Measurements from ENCODE around the gene PTPRG. TPM values are rescaled to one million over a fixed set of nuclear protein-coding genes. Genes with fewer than 3 reads are reported as not detected.

Gene PTPRG
- total RNA-seq, 1 experiment from 2014 or later: 69.3 TPM

DNA sequence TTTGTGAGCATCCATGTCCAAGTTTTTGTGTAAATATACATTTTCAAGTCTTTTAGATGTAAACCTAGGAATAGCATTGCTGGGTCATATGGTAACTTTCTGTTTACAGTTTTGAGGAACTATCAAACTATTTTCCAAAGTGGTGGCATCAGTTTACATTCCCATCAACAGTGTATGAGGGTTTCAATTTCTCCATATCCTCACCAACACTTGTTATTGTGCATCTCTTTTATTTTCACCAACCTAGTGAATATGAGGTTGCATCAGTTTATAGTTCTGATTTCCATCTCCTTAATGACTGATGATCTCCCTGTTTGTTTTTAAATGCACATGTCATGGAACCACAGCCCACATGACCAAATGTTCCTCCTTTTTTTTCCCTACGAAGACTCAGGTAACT lies 610.8 kb downstream of the PTPRG start:
- TF ChIP-seq CTCF (conservative IDR thresholded peaks at IDR 0.05): no peak
- Histone ChIP-seq H2AFZ (ENCODE audit: low read length) (no peak overlapping the region), H3T11ph (ENCODE audit: low read length) (no peak overlapping the region), H3K23me2 (ENCODE audit: insufficient read length, low read depth, low read length, poor library complexity, severe bottlenecking) (no peaks in the 10 kb centered on the region), H3K4me2 (ENCODE audit: insufficient read depth, insufficient read length, low read length) (no peak overlapping the region), H3K27ac (ENCODE audit: insufficient read length, low read depth, low read length) (no peak overlapping the region), H2BK12ac (ENCODE audit: insufficient read length, low read depth, low read length) (no peak overlapping the region), H2AK5ac (ENCODE audit: insufficient read length, low read length) (no peak overlapping the region), H4K8ac (replicated peaks; ENCODE audit: insufficient read length, low read depth, low read length) (no peak overlapping the region), H4K20me1 (ENCODE audit: control insufficient read depth, insufficient read depth, insufficient read length) (no peaks in the 10 kb centered on the region), H3K27me3 (ENCODE audit: insufficient read depth, low read length) (no peaks in the 10 kb centered on the region), H3K4me1 (ENCODE audit: insufficient read depth, low read length) (no peaks in the 10 kb centered on the region), H3K4ac (ENCODE audit: low read depth, low read length) (no peak overlapping the region), H4K5ac (ENCODE audit: insufficient read length, low read depth, low read length) (no peak overlapping the region), H2BK20ac (ENCODE audit: low read depth, low read length, poor library complexity, severe bottlenecking) (no peak overlapping the region), H3K18ac (ENCODE audit: insufficient read length, low read depth, low read length) (no peak overlapping the region), H3K79me2 (ENCODE audit: insufficient read depth, low read length) (no peaks in the 10 kb centered on the region), H3K14ac (ENCODE audit: insufficient read depth, low read length) (no peak overlapping the region), H4K91ac (ENCODE audit: insufficient read length, low read depth, low read length) (no peak overlapping the region), H2BK5ac (ENCODE audit: insufficient read length, low read length) (no peak overlapping the region), H3K9me3 (ENCODE audit: control insufficient read depth, low read depth, low read length) (no peaks in the 10 kb centered on the region), H3K56ac (ENCODE audit: insufficient read length, low read depth, low read length) (no peak overlapping the region), H3K79me1 (ENCODE audit: insufficient read depth, low read depth, low read length, poor library complexity, severe bottlenecking) (no peaks in the 10 kb centered on the region), H3K23ac (ENCODE audit: insufficient read length, low read depth, low read length) (no peak overlapping the region), H2BK120ac (ENCODE audit: low read depth, low read length, poor library complexity, severe bottlenecking) (no peak overlapping the region), H2BK15ac (ENCODE audit: low read depth, low read length) (no peak overlapping the region), H3K9ac (ENCODE audit: extremely low read depth, insufficient read length, low read length) (no peak overlapping the region)
- no peak for DNase-seq
- Mint-ChIP-seq H3K36me3 (ENCODE audit: insufficient read depth in 1 of 3, low read depth in 3 of 3) (peaks cover 12 to 27% (median 23%) of the 10 kb centered on the region in 3 experiments), H3K9me3 (peaks cover 0 to 2% of the 10 kb centered on the region in 2 experiments; a peak in 2 of 5 replicates), H3K4me1 (peaks cover 13 to 17% of the 10 kb centered on the region in 2 experiments), H3K4me3 (no peak overlapping the region), H3K27ac (no peak overlapping the region), H3K27me3 (ENCODE audit: low read depth) (no peaks in the 10 kb centered on the region)
- no CpG with 5 or more reads among the region's 1 CpG for WGBS (ENCODE audit: extremely low coverage, insufficient read length, low lambda C conversion rate)
